ENCODE results near the gene LRP2. TPM values are rescaled to one million over a fixed set of nuclear protein-coding genes. Genes with fewer than 3 reads are reported as not detected.

LRP2 gene
- total and polyA plus RNA-seq, 2 donors from 2014 or later = 44.7 to 85.4 TPM

DNA sequence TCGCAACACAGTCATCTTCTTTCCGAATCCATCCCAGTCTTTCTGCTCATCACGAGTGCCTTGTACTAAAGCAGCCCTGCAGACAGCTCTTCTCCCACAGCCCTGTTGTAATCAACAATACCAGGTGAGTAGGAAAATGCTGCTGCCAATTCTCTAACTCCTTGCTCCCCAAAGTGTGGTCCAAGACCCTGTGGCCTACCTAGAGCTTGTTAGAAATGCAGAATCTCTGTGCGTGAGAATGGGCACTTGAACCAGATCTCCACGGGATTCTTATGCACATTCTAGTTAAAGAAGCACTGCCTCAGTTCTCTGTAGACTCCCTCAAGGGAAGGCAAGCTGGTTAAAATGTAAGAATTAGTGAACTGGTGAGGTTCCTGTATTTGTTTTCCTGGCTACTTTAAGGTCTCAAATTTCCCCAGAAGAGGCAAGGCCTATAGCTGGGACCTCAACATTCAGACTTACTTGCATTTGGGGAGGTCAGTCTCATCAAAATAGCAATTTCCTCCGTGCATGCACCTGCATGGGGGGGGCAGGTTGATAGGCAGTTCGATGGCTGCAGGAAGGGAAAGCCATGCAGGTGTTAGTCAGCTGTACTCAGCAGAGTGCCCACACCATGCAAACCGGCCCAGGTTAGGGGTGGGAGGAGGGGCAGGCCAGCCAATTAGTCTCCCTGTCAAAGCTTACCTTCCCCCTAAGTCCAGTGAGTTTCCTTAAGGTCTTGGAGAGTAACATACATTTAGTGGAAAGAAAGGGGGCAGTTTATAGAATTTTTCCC lies 222.2 kb downstream of the LRP2 start:
- intact Hi-C loops (cut with DNase I) = no loop called here
- Histone ChIP-seq H3K9ac (ENCODE audit: low read length in 3 of 3) (no peak overlapping the region), H3K9me3 (ENCODE audit: control insufficient read depth in 2 of 3, insufficient read depth in 1 of 3, low read length in 3 of 3) (no peaks in the 10 kb centered on the region), H3K36me3 (ENCODE audit: control insufficient read depth in 2 of 3, insufficient read depth in 3 of 3, low read length in 3 of 3) (peaks cover 0 to 34% (median 13%) of the 10 kb centered on the region in 3 donors), H3K27ac (ENCODE audit: low read depth in 2 of 2, low read length in 2 of 2) (no peak overlapping the region), H3K27me3 (ENCODE audit: control insufficient read depth, insufficient read depth, low read length) (no peaks in the 10 kb centered on the region), H3K4me1 (ENCODE audit: control insufficient read depth in 2 of 3, insufficient read depth in 2 of 3, low read depth in 1 of 3, low read length in 3 of 3) (no peaks in the 10 kb centered on the region), H3K4me3 (ENCODE audit: low read length in 3 of 3) (no peak overlapping the region)
- TF ChIP-seq CTCF (IDR thresholded peaks at IDR 0.05; ENCODE audit: borderline replicate concordance, extremely low read depth, insufficient read depth) = no peak
- DNase-seq = peak in 2 of 5 donors; percentile 3 to 12
- no peak for FAIRE-seq

- Histone ChIP-seq H3K27me3 (ENCODE audit: control insufficient read depth, insufficient read depth, low read length) (no peaks in the 10 kb centered on the region), H3K4me3 (ENCODE audit: low read length in 3 of 3) (no peak overlapping the region), H3K9ac (ENCODE audit: low read length in 3 of 3) (no peak overlapping the region), H3K4me1 (ENCODE audit: control insufficient read depth in 2 of 3, insufficient read depth in 2 of 3, low read depth in 1 of 3, low read length in 3 of 3) (no peaks in the 10 kb centered on the region), H3K36me3 (ENCODE audit: control insufficient read depth in 2 of 3, insufficient read depth in 3 of 3, low read length in 3 of 3) (peaks cover 0 to 31% (median 13%) of the 10 kb centered on the region in 3 donors), H3K9me3 (ENCODE audit: control insufficient read depth in 2 of 3, insufficient read depth in 1 of 3, low read length in 3 of 3) (no peaks in the 10 kb centered on the region), H3K27ac (ENCODE audit: low read depth in 2 of 2, low read length in 2 of 2) (no peak overlapping the region)
- TF ChIP-seq CTCF (IDR thresholded peaks at IDR 0.05; ENCODE audit: borderline replicate concordance, extremely low read depth, insufficient read depth) = no peak
- intact Hi-C loops (cut with DNase I) = no loop called here
- DNase-seq = no peak
- no peak for FAIRE-seq
Measured at GRCh38 chr2:169139145-169139544, 223.2 kb downstream of the LRP2 start.

DNA sequence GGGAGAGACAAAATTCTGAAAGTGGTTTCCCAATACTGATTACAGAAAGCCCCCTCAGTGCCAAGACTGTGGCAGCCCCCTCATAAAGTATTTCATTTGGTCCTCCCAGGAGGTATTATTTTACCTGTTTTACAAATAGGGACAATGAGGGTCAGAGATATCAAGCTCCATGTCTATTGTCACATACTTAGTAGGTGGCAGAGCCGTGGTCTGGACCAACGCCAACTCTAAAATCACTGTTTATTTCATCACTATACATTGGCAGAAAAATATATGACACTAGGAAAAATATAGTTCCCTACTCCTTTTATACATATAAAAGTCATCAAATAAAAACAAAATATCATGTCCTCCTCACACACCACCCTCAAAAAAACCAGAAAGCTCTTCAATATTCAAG lies 224.4 kb downstream of the LRP2 start:
- FAIRE-seq = no peak

More for the DNA sequence above, 224.4 kb downstream of the LRP2 start:
- no peak overlapping the region for H3K27ac ChIP-seq (ENCODE audit: low read depth in 2 of 2, low read length in 2 of 2)
- H3K4me1 ChIP-seq (ENCODE audit: control insufficient read depth in 2 of 3, insufficient read depth in 2 of 3, low read depth in 1 of 3, low read length in 3 of 3) = no peaks in the 10 kb centered on the region
- no peak for DNase-seq
- no peak for TF ChIP-seq CTCF (IDR thresholded peaks at IDR 0.05; ENCODE audit: borderline replicate concordance, extremely low read depth, insufficient read depth)
- intact Hi-C loops (cut with DNase I) = no loop called here
- no peaks in the 10 kb centered on the region for H3K27me3 ChIP-seq (ENCODE audit: control insufficient read depth, insufficient read depth, low read length)
- H3K36me3 ChIP-seq (ENCODE audit: control insufficient read depth in 2 of 3, insufficient read depth in 3 of 3, low read length in 3 of 3) = peaks cover 0 to 28% (median 13%) of the 10 kb centered on the region in 3 donors
- no peak overlapping the region for H3K9ac ChIP-seq (ENCODE audit: low read length in 3 of 3)
- no peak overlapping the region for H3K4me3 ChIP-seq (ENCODE audit: low read length in 3 of 3)
- no peaks in the 10 kb centered on the region for H3K9me3 ChIP-seq (ENCODE audit: control insufficient read depth in 2 of 3, insufficient read depth in 1 of 3, low read length in 3 of 3)
